Upper lobe of left lung (tissue), 4 donors: ENCODE data around the gene SLC25A26.

Experiments used
- CTCF ChIP-seq, 6 experiments: fragments of 450-650 bp in 4 of 6; fragments of 200-600 bp in 2 of 6; sonication (generic) in 2 of 6; IDR thresholded peaks; one replicate each; pipeline ENCODE4 v1.5.1; 2016 to 2019; ENCODE audit warnings: antibody characterized with exemption in 6 of 6
- EP300 ChIP-seq, 4 donors: sonication (generic); formaldehyde crosslinking; IDR thresholded peaks; one replicate each; pipeline ENCODE4 v1.5.1; 2017; ENCODE audit warnings: antibody characterized with exemption in 4 of 4, control low read depth in 2 of 4
- POLR2A ChIP-seq, 4 donors: fragments of 450-650 bp; IDR thresholded peaks; one replicate each; pipeline ENCODE4 v1.5.1; 2016 to 2017; ENCODE audit warnings: antibody characterized with exemption in 4 of 4, mild to moderate bottlenecking in 2 of 4
- POLR2AphosphoS5 ChIP-seq, 2 donors: sonication (generic); formaldehyde crosslinking; IDR thresholded peaks; one replicate each; pipeline ENCODE4 v1.5.1; 2017; ENCODE audit warnings: antibody characterized with exemption in 2 of 2

GRCh38 chr3:66406163-66406562 lies 185.4 kb downstream of the SLC25A26 start:
- TF ChIP-seq POLR2A (IDR thresholded peaks at IDR 0.05) (no peak), CTCF (IDR thresholded peaks at IDR 0.05) (no peak), EP300 (IDR thresholded peaks at IDR 0.05) (no peak), POLR2AphosphoS5 (IDR thresholded peaks at IDR 0.05) (no peak)
